Stimulated activated CD4-positive, alpha-beta T cell treated with anti-CD3 and anti-CD28 coated beads, TNF-alpha, amount 100 ng/mL, for 1 hour (primary cell): ENCODE measurements around the gene OTOG.

ENCODE experiments used
- DNase-seq, 3 donors: peaks; one replicate each; pipeline ENCODE4 v3.0.0-alpha.2; 2020; ENCODE audit warnings: low read depth in 3 of 3, low spot score in 1 of 3

Gene OTOG

DNA sequence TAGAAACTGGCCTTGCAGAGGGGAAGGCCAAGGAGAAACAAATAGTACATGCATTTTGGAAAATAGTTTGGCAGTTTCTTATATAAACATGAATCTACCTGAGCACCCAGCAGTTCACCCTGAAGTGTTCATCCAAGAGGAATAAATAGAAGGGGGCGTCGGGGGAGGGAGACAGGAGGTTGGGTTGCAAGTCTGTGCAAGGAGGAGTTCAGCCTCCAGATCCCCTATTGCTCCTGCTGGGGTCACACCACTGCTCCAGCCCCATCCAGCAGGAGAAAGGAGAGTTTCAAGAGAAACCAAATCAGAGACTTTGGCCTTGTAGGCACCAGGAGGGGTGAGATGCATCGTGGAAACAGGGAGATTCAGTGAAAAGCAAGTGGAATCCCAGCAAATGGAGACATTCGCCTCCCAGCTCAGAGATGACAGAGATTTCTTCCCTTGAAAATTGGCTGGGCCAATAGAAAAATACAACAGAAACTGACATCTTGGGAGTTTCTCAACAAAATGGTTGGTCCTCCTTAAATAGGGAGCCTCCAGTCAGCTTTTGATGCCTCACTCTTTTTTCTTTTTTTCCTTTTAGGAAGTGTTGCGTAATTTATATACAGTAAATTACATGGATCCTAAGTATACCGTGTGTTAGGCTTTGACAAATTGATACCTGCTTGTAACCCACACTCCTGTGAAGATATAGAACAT lies 34.1 kb downstream of the OTOG start:
- no peak for DNase-seq

- DNase-seq = no peak
Measured at GRCh38 chr11:17581732-17582053, 34.6 kb downstream of the OTOG start.

- no peak for DNase-seq
Measured at GRCh38 chr11:17585911-17586695, 39.0 kb downstream of the OTOG start.

GRCh38 chr11:17588166-17588565 lies 41.1 kb downstream of the OTOG start:
- DNase-seq = no peak

DNA sequence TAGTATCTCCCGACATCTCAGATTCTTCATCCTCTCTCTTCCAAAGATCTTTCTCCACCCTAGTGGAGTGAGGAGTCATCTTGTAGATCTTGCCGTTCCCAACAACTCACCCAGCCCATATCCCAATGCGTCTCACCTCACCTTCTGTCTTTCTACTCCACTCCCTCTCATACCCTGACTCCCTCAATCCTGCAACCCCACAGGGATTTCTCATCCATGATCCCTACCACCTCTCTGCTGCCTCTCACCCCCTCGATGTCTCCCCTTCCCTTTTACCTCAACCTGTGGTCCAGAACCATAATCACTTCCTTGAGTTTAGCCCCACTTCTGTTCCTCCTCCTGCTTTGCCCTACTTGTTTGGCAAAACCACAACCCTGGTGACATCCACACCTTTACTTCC lies 41.7 kb downstream of the OTOG start:
- no peak for DNase-seq

DNA sequence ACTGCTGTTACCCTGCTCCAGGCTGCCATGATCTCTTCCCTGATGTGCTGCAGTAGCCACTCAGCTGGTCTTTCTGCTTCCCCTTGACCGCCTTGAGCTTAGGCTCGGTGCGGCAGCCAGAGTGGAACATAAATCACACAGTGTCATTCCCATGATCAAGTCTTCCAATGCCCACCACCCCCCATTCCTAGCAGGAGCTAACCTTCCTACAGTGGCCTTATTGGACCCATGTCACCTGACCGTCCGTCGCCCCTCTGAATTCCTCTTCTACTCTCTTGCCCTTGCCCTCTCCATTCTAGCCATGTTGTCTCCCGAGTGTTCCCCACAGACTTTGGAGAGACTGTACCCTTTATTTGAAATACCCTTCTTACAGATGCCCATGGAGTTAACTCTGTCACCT lies 43.4 kb downstream of the OTOG start:
- DNase-seq = no peak

DNA sequence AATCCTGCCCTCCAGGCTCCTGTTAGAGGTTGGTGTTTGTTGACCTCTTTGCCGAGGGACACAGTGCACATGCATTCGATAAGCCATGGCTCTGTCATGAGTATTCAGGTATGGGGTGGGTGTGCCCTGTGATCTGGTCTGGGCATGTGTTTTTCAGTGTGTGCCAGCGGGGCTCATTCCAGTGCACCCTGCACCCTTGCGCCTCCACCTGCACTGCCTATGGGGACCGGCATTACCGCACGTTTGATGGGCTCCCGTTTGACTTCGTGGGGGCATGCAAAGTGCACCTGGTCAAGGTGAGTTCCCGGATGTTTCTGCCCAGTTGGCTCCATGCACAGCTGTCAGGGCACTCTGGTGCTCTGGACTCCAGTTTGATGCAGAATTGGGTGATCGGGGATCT lies 44.2 kb downstream of the OTOG start:
- DNase-seq = no peak

GRCh38 chr11:17593466-17594245 lies 46.6 kb downstream of the OTOG start:
- no peak for DNase-seq

DNA sequence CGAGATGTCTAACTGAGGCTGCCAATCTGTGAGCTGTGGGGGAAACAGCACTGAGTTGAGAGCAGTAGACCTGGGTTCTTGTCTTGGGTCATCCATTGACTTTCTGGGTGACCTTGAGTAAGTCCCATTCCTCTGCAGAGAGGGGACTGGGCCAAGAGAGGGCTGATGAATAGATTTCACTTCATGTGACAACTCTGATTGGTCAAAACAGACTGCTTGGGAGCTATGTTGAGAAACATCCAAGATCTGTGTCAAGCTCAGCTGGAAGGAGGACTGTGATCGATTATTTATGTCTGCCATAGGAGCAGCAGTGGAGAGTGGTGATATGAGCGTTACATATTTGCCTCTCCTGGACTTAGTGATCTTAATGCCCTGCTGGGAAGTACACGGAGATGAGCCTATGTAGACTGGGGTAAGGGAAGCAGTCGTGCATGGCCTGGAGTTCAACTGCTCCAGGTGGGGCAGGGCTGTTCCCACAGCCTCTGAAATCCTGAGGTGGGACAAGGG lies 47.7 kb downstream of the OTOG start:
- DNase-seq = no peak

GRCh38 chr11:17595526-17596309 lies 48.7 kb downstream of the OTOG start:
- DNase-seq = no peak

DNA sequence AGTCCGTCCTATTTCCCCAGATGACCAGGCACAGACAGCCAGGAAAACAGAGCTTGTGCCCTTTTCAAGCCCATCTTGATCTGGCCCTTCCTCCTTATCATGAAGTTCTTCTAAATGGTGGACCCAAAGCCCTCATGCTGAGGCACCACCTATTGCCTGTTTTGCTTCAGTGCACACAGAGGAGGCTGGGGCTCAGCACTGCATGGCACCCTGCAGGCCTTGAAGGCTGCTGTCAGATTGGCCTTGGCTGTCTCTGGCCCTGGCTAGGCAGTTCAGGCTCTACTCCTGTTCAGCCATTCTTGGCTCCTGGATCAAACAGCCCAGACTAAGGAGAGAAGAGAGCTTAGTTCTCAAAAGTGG lies 49.2 kb downstream of the OTOG start:
- DNase-seq = no peak

- DNase-seq = no peak
Measured at GRCh38 chr11:17596711-17597110, 49.7 kb downstream of the OTOG start.

DNA sequence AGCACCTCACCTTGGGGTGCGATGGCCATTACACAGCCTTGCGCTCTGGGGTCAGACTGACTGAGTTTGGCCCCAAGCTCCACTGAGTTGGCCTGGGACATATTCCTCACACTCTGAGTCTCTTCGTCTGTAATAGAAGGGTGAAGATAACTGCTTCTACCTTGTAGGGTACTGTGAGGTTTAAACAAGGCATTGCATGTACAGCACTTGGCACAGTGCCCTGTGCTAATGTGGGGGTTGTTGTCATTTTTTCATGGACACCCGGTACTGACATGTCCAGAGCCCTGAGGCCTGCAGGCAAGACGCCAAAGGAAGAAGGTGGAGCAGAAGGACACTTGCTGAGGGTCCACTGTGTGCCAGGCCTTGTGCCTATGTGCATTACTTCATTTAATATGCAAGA lies 50.7 kb downstream of the OTOG start:
- no peak for DNase-seq

DNA sequence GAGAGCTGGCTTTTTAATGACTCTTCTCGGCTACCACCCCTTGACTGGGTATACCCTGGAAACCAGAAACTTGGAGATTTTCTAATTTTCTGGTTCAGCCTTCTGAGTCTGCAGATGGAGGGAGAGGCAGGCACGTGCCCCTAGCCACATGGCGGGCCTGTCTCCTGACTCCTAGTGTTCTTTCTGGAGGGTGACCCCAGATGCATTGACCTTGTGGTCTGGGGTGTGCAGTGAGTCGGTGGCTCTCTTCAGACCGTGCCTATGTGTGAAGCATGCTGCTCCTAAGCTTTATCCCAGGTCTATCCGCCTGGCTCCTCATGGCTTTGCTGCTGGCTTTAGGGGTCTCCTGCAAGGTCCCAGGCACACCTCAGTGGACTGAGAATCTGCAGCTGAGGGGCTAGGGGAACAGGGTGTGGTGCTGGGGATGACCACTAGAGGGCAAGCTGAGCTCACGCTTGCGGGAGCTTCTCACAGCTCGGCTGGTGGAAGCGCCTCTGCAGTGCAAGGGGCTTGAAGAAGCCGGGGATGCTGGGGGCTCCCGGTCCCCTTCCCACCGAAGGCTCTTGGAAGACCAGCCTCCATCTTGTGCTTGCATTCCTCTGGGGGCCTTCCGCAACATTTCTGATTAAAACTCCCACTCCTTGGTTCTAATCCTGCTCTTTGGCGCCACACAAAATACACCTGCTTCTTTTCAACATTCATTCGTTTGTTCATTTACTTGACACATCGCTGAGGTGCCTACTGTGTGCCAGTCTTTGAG lies 51.8 kb downstream of the OTOG start:
- peak in 2 of 3 donors; percentile 19 to 59 for DNase-seq

DNA sequence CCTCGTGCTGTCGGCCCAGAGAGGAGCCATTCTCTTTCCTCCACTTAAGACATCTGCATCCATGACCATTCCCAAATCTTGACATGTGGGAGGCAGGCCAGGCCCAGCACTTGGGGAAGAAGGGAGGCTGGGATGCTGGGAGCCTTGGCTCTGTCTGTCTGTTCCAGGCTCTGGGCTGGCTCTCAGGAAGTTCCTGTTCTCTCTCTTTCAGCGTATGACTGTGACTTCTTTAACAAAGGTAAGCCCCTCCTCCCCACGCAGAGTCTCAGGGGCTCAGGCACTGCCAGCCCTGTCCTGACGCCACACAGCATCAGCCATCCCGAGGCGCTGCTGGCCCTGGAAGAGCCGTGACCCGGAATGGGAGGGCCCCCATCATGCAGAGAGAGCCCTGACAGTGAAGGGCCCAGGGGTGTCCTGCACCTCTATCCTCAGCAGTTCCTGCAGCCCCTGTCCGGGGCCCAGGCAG lies 52.4 kb downstream of the OTOG start:
- no peak for DNase-seq

GRCh38 chr11:17600316-17601255 lies 53.5 kb downstream of the OTOG start:
- no peak for DNase-seq

GRCh38 chr11:17601256-17601671 lies 54.2 kb downstream of the OTOG start:
- no peak for DNase-seq

GRCh38 chr11:17601676-17602075 lies 54.6 kb downstream of the OTOG start:
- DNase-seq = no peak
